HG02943 (cell line): ENCODE results near the gene HTR7.
"Not testable (repeated sequence)": the region's sequence is repeated elsewhere in the genome, so short reads cannot be mapped to it uniquely, and the experiment has no call there.

Experiments
- ATAC-seq: cut with Tn5 transposase; IDR thresholded peaks from one replicate; pipeline ENCODE4 v1.9.1; 2021; ENCODE audit warnings: mild to moderate bottlenecking, low read depth, moderate library complexity; ENCODE audit not compliant: unreplicated experiment

Gene HTR7

DNA sequence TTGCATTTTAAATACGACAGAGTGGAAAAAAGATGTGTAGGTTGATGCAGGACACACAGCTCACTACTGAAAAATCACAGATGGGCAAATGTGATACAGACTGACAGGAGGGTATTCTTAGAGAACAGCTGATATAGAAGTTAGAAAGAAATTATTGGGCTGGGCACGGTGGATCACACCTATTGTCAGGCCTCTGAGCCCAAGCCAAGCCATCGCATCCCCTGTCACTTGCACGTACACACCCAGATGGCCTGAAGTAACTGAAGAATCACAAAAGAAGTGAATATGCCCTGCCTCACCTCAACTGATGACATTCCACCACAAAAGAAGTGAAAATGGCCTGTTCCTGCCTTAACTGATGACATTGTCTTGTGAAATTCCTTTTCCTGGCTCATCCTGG lies 50.7 kb downstream of the HTR7 start:
- not testable (repeated sequence) for ATAC-seq

GRCh38 chr10:90806677-90807076 lies 51.2 kb downstream of the HTR7 start:
- ATAC-seq: no peak

GRCh38 chr10:90805206-90805605 lies 52.6 kb downstream of the HTR7 start:
- ATAC-seq: no peak

- ATAC-seq: no peak
Measured at GRCh38 chr10:90804354-90804753, 53.5 kb downstream of the HTR7 start.

- no peak for ATAC-seq
Measured at GRCh38 chr10:90801608-90802007, 56.2 kb downstream of the HTR7 start.

DNA sequence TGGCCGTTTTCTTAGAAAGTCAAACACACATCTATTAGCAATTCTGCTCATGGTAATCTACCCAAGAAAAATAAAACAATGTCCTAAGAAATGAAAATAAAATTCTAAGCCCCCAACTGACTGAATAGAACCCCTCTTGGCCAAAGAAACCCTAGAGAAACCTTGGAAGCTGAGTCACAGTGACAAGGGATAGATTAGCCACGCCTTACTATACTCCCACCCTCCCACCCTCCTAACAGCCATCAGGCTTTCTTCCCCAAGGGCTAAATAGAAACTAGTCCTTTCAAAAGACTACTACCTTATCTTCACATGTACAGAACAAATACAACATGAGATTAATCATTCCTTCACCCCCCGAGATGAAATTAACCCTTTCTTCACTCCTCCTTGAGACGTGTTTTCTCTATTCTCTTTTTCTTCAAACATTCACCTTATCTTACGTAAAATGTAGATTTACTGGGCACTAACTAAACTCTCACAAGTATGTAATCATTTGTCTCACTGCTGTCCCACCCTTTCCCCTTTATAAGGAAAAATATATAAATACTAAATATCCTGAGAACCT lies 57.5 kb downstream of the HTR7 start:
- no peak for ATAC-seq

DNA sequence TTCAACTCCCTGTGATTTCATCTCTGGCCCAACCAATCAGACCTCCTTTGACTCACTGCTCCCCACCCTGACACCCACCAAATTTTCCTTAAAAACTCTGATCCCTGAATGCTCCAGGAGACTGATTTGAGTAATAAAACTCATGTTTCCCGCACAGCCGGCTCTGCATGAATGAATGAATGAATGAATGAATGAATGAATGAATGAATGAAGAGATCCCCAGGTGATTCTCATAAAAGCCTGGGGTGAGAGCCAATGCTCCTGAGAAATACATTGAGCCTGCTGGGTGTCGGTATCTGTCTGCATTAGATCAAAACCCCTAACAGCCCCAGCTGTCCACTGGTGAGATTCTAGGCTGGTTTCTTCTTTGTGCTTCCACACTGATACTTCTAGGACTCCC lies 58.7 kb downstream of the HTR7 start:
- no peak for ATAC-seq

GRCh38 chr10:90798482-90798881 lies 59.4 kb downstream of the HTR7 start:
- no peak for ATAC-seq

DNA sequence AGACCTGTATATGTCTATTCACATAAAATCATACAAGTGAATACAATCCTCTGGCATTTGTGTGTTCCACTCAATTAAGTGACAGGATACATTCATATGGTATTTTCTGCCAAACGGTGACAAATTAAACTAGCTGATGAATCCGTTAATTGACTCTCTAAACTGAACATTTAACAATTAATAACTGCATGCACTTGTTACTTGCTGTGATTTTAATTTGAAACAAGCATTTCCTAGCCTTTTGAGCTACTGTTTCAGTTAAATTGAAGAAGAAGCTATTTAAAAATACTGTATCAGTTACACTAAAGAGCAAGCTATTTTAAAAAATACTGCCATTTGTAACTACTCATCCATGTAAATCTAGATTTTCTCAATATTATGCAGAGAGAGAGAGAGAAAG lies 67.4 kb downstream of the HTR7 start:
- ATAC-seq: no peak

- ATAC-seq: peak; percentile 63
Measured at GRCh38 chr10:90788968-90789367, 68.9 kb downstream of the HTR7 start.

DNA sequence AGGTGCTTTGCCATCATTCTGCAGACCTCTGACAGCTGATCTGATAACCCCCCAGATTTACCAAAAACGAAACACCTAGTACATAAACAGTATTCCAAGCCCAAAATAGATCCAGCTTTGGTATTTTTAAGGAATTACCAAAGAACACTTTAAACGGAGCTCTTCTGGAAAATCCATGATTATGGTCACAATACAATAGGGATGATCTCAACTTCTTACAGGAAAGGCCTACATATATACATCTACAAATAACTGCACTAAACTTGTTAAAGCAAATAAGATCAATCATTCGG lies 69.7 kb downstream of the HTR7 start:
- ATAC-seq: no peak

GRCh38 chr10:90787393-90788198 lies 70.2 kb downstream of the HTR7 start:
- no peak for ATAC-seq

DNA sequence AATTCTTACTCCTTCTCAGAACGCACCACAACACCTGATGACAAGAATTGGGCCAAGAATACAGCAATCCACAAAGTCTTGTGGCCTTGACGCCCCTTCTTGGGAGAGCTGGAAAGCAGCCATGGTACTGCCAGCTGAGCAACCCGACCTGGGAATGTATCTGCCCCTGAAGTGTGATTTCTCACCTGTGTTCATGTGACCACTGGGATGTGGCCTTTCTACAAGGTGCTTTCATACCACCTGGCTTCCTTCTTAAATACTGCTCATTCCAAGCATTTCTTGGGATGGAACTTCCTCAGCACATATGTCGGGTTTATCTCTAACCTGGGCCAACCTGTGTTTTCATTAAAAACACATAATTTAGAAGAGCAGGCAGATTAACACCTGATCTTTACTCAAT lies 72.1 kb downstream of the HTR7 start:
- ATAC-seq: no peak

DNA sequence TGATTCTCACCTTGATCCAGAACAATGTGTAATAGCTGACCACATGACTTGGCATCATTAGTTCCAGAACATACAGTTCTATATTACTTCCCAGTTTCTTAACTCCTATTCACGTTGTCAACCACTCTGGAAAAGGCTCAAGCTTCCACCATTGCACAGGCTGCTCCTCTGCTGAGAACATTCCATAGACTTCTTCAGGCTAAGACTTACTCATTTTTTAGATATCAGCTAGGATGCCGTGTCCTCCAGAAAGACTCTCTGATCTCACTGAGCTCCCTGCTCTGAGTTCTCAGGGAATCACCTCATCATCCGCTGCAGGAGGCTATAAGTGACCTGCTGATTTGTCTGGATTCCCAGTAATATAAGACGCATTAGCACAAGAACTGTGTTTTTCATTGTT lies 73.1 kb downstream of the HTR7 start:
- no peak for ATAC-seq

DNA sequence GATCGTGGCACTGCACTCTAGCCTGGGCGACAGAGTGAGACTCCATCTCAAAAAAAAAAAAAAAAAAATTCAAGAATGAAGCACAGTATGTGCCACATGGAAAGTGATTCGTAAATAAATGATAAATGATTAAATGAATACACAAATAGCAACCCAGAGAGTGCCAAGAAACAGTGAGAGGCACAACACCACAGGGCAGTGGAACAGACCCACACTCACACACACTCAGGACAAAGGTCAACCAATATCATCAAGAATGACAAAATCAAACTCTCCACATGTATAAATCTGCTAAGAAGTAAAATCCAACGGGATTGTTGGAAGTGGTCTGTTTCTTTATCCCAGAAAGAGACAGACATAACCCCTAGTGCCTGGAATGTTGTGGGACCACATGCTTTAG lies 77.4 kb downstream of the HTR7 start:
- no peak for ATAC-seq

DNA sequence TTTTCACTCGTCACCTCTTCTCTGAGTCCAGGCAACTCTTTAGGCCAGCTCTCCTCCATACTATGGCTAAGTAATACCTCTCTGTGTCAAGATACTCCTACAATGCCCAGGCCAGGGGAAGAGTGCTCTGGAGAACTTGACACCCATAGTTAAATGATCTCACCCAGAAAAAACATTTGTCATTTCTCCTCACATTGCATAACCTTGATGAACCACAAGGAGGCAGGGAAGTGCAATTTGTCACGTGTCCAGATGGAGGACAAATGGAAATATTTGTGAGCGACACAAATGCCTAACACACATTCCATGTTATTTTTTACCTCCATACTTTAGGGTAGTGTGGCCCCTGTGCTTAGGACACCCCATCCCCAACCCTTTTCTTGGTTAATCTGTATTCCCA lies 78.3 kb downstream of the HTR7 start:
- ATAC-seq: no peak

GRCh38 chr10:90777621-90778020 lies 80.2 kb downstream of the HTR7 start:
- ATAC-seq: no peak

DNA sequence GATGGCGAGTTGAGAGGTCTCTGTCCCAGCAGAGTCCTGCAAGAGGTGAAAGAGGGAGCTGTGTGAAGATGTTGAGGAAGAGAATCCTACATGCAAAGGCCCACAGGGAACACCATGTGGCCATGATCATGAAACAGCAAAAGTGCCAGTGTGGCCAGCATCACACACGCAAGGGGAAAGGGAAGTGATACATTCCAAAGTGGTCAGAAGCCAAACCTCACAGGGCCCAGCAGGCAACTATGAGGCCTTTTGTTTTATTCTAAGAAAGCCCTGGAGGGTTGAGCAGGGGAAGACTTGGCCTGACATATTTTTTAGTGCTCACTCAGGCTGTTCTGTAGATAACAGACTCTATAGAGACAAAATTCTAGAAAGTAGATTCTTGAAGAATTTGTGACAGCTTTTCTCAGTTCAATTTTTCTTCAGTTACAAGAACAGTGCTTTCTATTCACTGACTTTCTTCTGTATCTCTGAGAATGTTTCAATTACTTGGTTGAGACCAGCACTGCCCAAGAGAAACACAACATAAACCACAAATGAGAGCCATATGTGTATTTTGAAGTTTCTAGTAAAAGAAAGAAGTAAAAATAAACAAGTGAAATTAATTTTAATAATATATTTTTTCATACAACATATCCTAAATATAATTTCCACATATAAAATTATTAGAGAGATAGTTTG lies 82.3 kb downstream of the HTR7 start:
- ATAC-seq: no peak

DNA sequence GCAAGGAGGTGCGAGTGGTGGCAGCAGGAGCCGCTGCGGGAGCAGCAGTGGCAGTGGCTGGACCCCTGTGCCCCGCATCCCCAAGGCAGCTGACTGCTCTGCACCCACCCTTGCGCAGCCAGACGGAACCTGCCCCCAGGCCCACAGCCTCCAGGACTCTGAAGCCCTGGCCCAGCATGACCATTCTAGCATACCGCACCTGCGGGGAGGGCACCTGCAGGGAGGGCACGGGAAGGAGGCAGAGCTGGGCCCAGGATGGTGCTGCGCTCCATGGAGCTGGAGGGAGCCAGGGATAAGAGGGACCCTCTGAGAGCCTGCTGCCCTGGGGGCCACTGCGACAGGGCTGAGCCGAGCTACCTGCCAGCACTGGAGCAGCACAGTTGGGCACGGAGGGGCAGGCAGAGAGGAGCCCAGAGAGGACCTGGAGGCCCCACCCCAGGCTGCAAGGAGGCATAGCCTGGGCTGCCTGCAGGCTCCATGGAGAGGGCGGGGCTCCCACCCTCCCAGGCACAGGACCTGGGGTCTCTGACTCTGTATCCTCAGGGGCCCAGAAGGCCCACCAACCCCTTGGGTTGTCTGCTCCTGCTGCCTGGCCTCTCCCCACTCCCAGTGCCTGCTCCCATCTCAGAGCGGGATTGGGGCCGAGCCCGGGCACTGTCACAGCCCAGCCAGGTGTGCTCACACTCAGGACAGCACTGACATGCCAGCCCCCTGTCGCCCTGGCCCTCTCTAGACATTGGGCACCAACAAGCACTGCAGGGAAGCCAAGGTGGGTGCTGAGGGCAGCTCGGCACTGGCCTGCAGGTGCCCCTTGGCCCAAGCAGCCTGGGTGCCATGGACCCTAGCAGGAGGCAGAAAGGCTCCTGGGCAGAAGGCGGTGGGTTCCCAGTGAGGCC lies 87.6 kb downstream of the HTR7 start:
- no peak for ATAC-seq

DNA sequence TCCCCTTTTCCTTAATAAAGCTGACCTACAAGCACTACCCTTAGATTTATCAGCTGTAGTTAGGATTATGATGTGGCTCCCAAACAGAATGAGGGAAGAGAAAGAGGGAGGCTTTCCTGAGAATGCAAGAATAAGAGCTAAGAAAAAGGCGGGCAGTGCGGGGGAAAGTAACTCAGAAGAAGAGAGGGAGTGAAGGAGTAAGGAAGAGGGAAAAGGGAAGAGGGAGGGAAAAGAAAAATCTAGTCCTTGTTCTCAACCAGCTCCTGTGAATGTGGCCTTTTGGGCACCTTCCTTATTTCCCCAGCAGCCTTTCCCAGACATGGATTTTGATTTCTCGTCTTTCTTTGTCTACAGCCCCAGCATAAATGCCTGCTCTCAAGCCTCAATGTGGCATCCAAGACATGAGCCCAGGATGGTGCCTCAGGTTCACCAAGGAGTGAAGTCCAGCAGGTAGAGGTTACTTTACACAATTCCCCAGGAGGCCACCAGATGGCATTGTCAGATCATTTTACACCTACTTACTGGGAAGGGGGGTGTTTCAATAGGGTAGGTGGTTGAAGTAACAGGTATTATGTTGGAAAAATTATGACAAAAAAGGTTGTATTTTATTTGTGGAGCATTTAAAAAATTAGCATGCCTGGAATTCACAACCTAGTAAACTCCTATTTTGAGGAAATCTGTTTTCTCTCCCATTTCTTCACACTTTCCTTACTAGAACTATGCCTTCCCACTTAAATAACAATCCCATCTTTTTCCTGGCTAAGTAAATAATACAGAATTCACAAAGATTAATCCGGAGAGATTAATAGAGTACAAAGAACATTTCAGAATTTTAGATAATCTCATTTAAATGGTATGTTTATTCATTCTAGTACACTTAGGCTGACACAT lies 106.5 kb downstream of the HTR7 start:
- ATAC-seq: peak; percentile 75
